ENCODE results near the gene RTBDN. TPM values are rescaled to one million over a fixed set of nuclear protein-coding genes. Genes with fewer than 3 reads are reported as not detected.

Gene RTBDN
- total RNA-seq, 1 experiment from 2014 or later, result 5.6 TPM

GRCh38 chr19:12833418-12833737 is 1.0 kb downstream of the RTBDN start:
- H3K27me3 Mint-ChIP-seq (ENCODE audit: low read depth), result peaks cover 42% of the 10 kb centered on the region

More at GRCh38 chr19:12833418-12833737, 1.0 kb downstream of the RTBDN start:
- H4K91ac ChIP-seq (ENCODE audit: insufficient read length, low read depth, low read length), result no peak overlapping the region
- H3K23ac ChIP-seq (ENCODE audit: insufficient read length, low read depth, low read length), result no peak overlapping the region
- peaks cover 2% of the 10 kb centered on the region; the same call in 1 of the 2 replicates for H3K4me1 ChIP-seq (ENCODE audit: insufficient read depth, low read length)
- no peak overlapping the region for H3K4ac ChIP-seq (ENCODE audit: low read depth, low read length)
- H3T11ph ChIP-seq (ENCODE audit: low read length), result no peak overlapping the region
- no peaks in the 10 kb centered on the region for H4K20me1 ChIP-seq (ENCODE audit: control insufficient read depth, insufficient read depth, insufficient read length)
- Mint-ChIP-seq H3K27ac (peak overlapping the region in 1 of 3 experiments; percentile 77; a peak in 1 of 7 replicates), H3K9me3 (no peaks in the 10 kb centered on the region; a peak in 1 of 5 replicates), H3K4me1 (peaks cover 30 to 39% of the 10 kb centered on the region in 2 experiments), H3K4me3 (peak overlapping the region; percentile 39 to 77), H3K36me3 (ENCODE audit: insufficient read depth in 1 of 3, low read depth in 3 of 3) (no peaks in the 10 kb centered on the region; a peak in 1 of 7 replicates)
- no peak overlapping the region for H2BK12ac ChIP-seq (ENCODE audit: insufficient read length, low read depth, low read length)
- no peak overlapping the region for H3K56ac ChIP-seq (ENCODE audit: insufficient read length, low read depth, low read length)
- peaks cover 3% of the 10 kb centered on the region; the same call in 1 of the 2 replicates for H3K27me3 ChIP-seq (ENCODE audit: insufficient read depth, low read length)
- H2BK20ac ChIP-seq (ENCODE audit: low read depth, low read length, poor library complexity, severe bottlenecking), result no peak overlapping the region
- no peak overlapping the region for H2BK15ac ChIP-seq (ENCODE audit: low read depth, low read length)
- H2BK120ac ChIP-seq (ENCODE audit: low read depth, low read length, poor library complexity, severe bottlenecking), result no peak overlapping the region
- peak overlapping the region; percentile 28 for H3K4me2 ChIP-seq (ENCODE audit: insufficient read depth, insufficient read length, low read length)
- H3K18ac ChIP-seq (ENCODE audit: insufficient read length, low read depth, low read length), result no peak overlapping the region
- H3K27ac ChIP-seq (ENCODE audit: insufficient read length, low read depth, low read length), result no peak overlapping the region
- no peak overlapping the region for H3K9ac ChIP-seq (ENCODE audit: extremely low read depth, insufficient read length, low read length)
- no peaks in the 10 kb centered on the region for H3K79me1 ChIP-seq (ENCODE audit: insufficient read depth, low read depth, low read length, poor library complexity, severe bottlenecking)
- H4K8ac ChIP-seq (replicated peaks; ENCODE audit: insufficient read length, low read depth, low read length), result no peak overlapping the region
- no peaks in the 10 kb centered on the region for H3K79me2 ChIP-seq (ENCODE audit: insufficient read depth, low read length)
- H4K5ac ChIP-seq (ENCODE audit: insufficient read length, low read depth, low read length), result no peak overlapping the region
- H2AK5ac ChIP-seq (ENCODE audit: insufficient read length, low read length), result no peak overlapping the region
- H2BK5ac ChIP-seq (ENCODE audit: insufficient read length, low read length), result no peak overlapping the region
- H3K23me2 ChIP-seq (ENCODE audit: insufficient read length, low read depth, low read length, poor library complexity, severe bottlenecking), result peaks cover 12% of the 10 kb centered on the region
- DNase-seq, result no peak
- H3K14ac ChIP-seq (ENCODE audit: insufficient read depth, low read length), result no peak overlapping the region
- no peaks in the 10 kb centered on the region for H3K9me3 ChIP-seq (ENCODE audit: control insufficient read depth, low read depth, low read length)
- no CpG with 5 or more reads among the region's 5 CpGs for WGBS (ENCODE audit: extremely low coverage, insufficient read length, low lambda C conversion rate)
- no peak for TF ChIP-seq CTCF (conservative IDR thresholded peaks at IDR 0.05)
- no peak overlapping the region for H2AFZ ChIP-seq (ENCODE audit: low read length)

Measured in H9 (cell line).